HepG2 (cell line): ENCODE data around the gene LZTR1. TPM values are rescaled to one million over a fixed set of nuclear protein-coding genes. Genes with fewer than 3 reads are reported as not detected.

Source experiments
- ATAC-seq: fragments of 200-7000 bp; cut with Tn5 transposase; 3 replicates; pipeline ENCODE4 v1.9.1; 2020; ENCODE audit warnings: mild to moderate bottlenecking, moderate library complexity
- BruUV-seq: library from RNA; stranded (reverse); fragments of 400-500 nt; replicated peaks from 2 replicates; lab custom pipeline; 2021; lab: Mats Ljungman, UMichigan
- CTCF ChIA-PET: fragments of 300-600 bp; formaldehyde crosslinking; extraction: SDS; loops from one replicate; lab custom pipeline; 2021; ENCODE audit warnings: low total read pairs, inconsistent platforms, low intra/inter-chr PET ratio; lab: Yijun Ruan, JAX
- POLR2A ChIA-PET: fragments of 350-600 bp; sonication (Branson Sonifier 250); formaldehyde crosslinking; loops from one replicate; lab custom pipeline; 2020; ENCODE audit warnings: antibody characterized with exemption, inconsistent platforms; lab: Yijun Ruan, JAX
- DNase-seq: peaks from one replicate; pipeline ENCODE4 v3.0.0-alpha.2; 2015; ENCODE audit warnings: low spot score
- FAIRE-seq: peaks from 3 replicates; lab custom pipeline; 2011; peaks lifted over from hg19 to GRCh38; lab: Jason Lieb, UNC
- H2AFZ ChIP-seq: one replicate; pipeline ENCODE4 v1.6.1; 2011; ENCODE audit warnings: low read length, inconsistent platforms
- H3K27ac ChIP-seq: fragments of 300-600 bp; 3 replicates; pipeline ENCODE4 v1.8.0; 2011; ENCODE audit warnings: mixed run types, mild to moderate bottlenecking, mixed read lengths, low read length, inconsistent platforms; ENCODE audit not compliant: insufficient read depth; ENCODE audit errors: extremely low read length
- H3K27me3 ChIP-seq, 2 experiments: fragments of 200-600 bp in 1 of 2; 2 replicates in 1 of 2; 3 replicates in 1 of 2; pipeline versions ENCODE4 v1.6.0 to v1.8.0; 2011; ENCODE audit warnings: low read length in 2 of 2, mild to moderate bottlenecking in 2 of 2, moderate library complexity in 2 of 2, inconsistent platforms in 1 of 2; ENCODE audit not compliant: insufficient read depth in 2 of 2, control insufficient read depth in 1 of 2
- H3K36me3 ChIP-seq, 2 experiments: fragments of 200-600 bp in 1 of 2; replicated peaks in 1 of 2; 2 replicates in 1 of 2; 3 replicates in 1 of 2; pipeline versions ENCODE4 v1.5.1 to v1.8.0; 2011; ENCODE audit warnings: low read length in 2 of 2, inconsistent platforms in 1 of 2; ENCODE audit not compliant: insufficient read depth in 2 of 2, control insufficient read depth in 1 of 2
- H3K4me1 ChIP-seq: 2 replicates; pipeline ENCODE4 v1.5.1; 2012; ENCODE audit warnings: low read length, inconsistent platforms; ENCODE audit not compliant: insufficient read depth
- H3K4me2 ChIP-seq: 2 replicates; pipeline ENCODE4 v1.6.0; 2011; ENCODE audit warnings: low read depth, low read length, inconsistent platforms
- H3K4me3 ChIP-seq, 3 experiments: fragments of 200-600 bp in 1 of 3; sonication (generic), shearing (Covaris generic) in 1 of 3; replicated peaks in 1 of 3; 2 replicates each; pipeline ENCODE4 v1.5.1; 2011 to 2016; ENCODE audit warnings: low read length in 3 of 3, inconsistent platforms in 2 of 3, low read depth in 2 of 3, mild to moderate bottlenecking in 2 of 3, control low read depth in 1 of 3, mixed read lengths in 1 of 3; ENCODE audit not compliant: insufficient read depth in 1 of 3
- H3K79me2 ChIP-seq: one replicate; pipeline ENCODE4 v1.6.1; 2011; ENCODE audit warnings: low read length, inconsistent platforms; ENCODE audit not compliant: insufficient read depth
- H3K9ac ChIP-seq: 2 replicates; pipeline ENCODE4 v1.6.0; 2011; ENCODE audit warnings: mild to moderate bottlenecking, low read depth, low read length, inconsistent platforms; ENCODE audit not compliant: insufficient read depth
- H3K9me3 ChIP-seq: 2 replicates; pipeline ENCODE4 v1.5.1; 2012; ENCODE audit warnings: mild to moderate bottlenecking, low read length
- H4K20me1 ChIP-seq: 2 replicates; pipeline ENCODE4 v1.6.0; 2011; ENCODE audit warnings: inconsistent platforms, mild to moderate bottlenecking, low read length, moderate library complexity; ENCODE audit not compliant: insufficient read depth
- EZH2 ChIP-seq: conservative IDR thresholded peaks from 2 replicates; pipeline ENCODE4 v1.6.1; 2012; ENCODE audit warnings: mild to moderate bottlenecking, low read depth, low read length, moderate library complexity
- GABPB1 ChIP-seq: IDR thresholded peaks from 2 replicates; pipeline ENCODE4 v1.6.1; 2016; ENCODE audit warnings: mild to moderate bottlenecking, missing genetic modification reagents, moderate library complexity, missing compliant biosample characterization
- GATA4 ChIP-seq: sonication (generic); IDR thresholded peaks from 2 replicates; pipeline ENCODE4 v1.6.1; 2016; ENCODE audit warnings: antibody characterized with exemption, low read depth, borderline replicate concordance
- GZF1 ChIP-seq: sonication (generic); formaldehyde crosslinking; IDR thresholded peaks from 2 replicates; pipeline ENCODE4 v1.5.1; 2020; ENCODE audit warnings: mild to moderate bottlenecking, missing genetic modification reagents
- ISX ChIP-seq: sonication (generic); formaldehyde crosslinking; conservative IDR thresholded peaks from 2 replicates; pipeline ENCODE4 v1.5.0; 2020; ENCODE audit warnings: missing genetic modification reagents
- MED1 ChIP-seq: sonication (generic); formaldehyde crosslinking; IDR thresholded peaks from 2 replicates; pipeline ENCODE4 v1.4.0; 2020; ENCODE audit warnings: missing genetic modification reagents
- MIER3 ChIP-seq: IDR thresholded peaks from 2 replicates; pipeline ENCODE4 v1.6.1; 2016; ENCODE audit warnings: missing compliant biosample characterization, borderline replicate concordance
- NFE2 ChIP-seq: sonication (generic); formaldehyde crosslinking; IDR thresholded peaks from 2 replicates; pipeline ENCODE4 v1.4.0; 2020; ENCODE audit warnings: missing genetic modification reagents
- PRDM15 ChIP-seq: sonication (generic); formaldehyde crosslinking; IDR thresholded peaks from 2 replicates; pipeline ENCODE4 v1.4.0; 2020; ENCODE audit warnings: missing genetic modification reagents
- PRPF4 ChIP-seq: fragments of 200-400 bp; formaldehyde crosslinking; IDR thresholded peaks from 2 replicates; pipeline ENCODE4 v1.6.1; 2016; ENCODE audit warnings: low read length, low read depth; ENCODE audit not compliant: poor library complexity, severe bottlenecking
- SKIL ChIP-seq: sonication (generic); formaldehyde crosslinking; IDR thresholded peaks from 2 replicates; pipeline ENCODE4 v1.8.0; 2022; ENCODE audit warnings: missing genetic modification reagents, mild to moderate bottlenecking, moderate library complexity, borderline replicate concordance
- TBX2 ChIP-seq: sonication (generic); formaldehyde crosslinking; IDR thresholded peaks from 2 replicates; pipeline ENCODE4 v1.5.0; 2020; ENCODE audit warnings: missing genetic modification reagents, mild to moderate bottlenecking, borderline replicate concordance
- ZC3H4 ChIP-seq: sonication (generic); formaldehyde crosslinking; IDR thresholded peaks from 2 replicates; pipeline ENCODE4 v1.4.0; 2020; ENCODE audit warnings: missing genetic modification reagents, borderline replicate concordance
- ZNF337 ChIP-seq: sonication (generic); formaldehyde crosslinking; IDR thresholded peaks from 2 replicates; pipeline ENCODE4 v1.5.1; 2020; ENCODE audit warnings: missing genetic modification reagents, low read depth, mild to moderate bottlenecking, borderline replicate concordance
- ZNF558 ChIP-seq: sonication (generic); formaldehyde crosslinking; IDR thresholded peaks from 2 replicates; pipeline ENCODE4 v1.9.0; 2022; ENCODE audit warnings: mild to moderate bottlenecking, missing genetic modification reagents, borderline replicate concordance
- ZNF841 ChIP-seq: sonication (generic); formaldehyde crosslinking; IDR thresholded peaks from 2 replicates; pipeline ENCODE4 v1.8.1; 2023; ENCODE audit warnings: missing genetic modification reagents, borderline replicate concordance
- WGBS: methylation state at CpG from one replicate; pipeline ENCODE4 v1.1.6; 2017; ENCODE audit warnings: low lambda C conversion rate; 5-methylcytosine and 5-hydroxymethylcytosine counted together
- in situ Hi-C: cut with HindIII; loops from 2 replicates; pipeline ENCODE4 v1.10.0; 2017; ENCODE audit warnings: low pct_unique_long_range_greater_than_20kb; ENCODE audit not compliant: extremely low pct_ligation_motif_present
- intact Hi-C: fragments of 100-400 bp; cut with micrococcal nuclease; formaldehyde crosslinking; loops from one replicate; pipeline ENCODE4 v1.10.0; 2022; ENCODE audit not compliant: unreplicated experiment
- polyA plus RNA-seq, 8 experiments: library from polyadenylated mRNA; depleted of rRNA in 3 of 8; stranded (reverse) in 7 of 8; unstranded in 1 of 8; fragments of >200 nt; fragmentation: Illumina TruSeq in 4 of 8; extraction: Trizol in 4 of 8; gene quantifications; 2 replicates each; pipeline versions ENCODE4 v1.2.1 to v1.2.3, GENCODE V29; 2011 to 2016; ENCODE audit warnings: low read depth in 4 of 8, missing spikeins in 1 of 8, mixed read lengths in 1 of 8; ENCODE audit not compliant: insufficient read depth in 1 of 8
- total RNA-seq, 5 experiments: library from RNA; depleted of rRNA; stranded (reverse); fragments of >200 nt; fragmentation: Illumina TruSeq; extraction: Trizol; gene quantifications; 2 replicates each; pipeline ENCODE4 v1.2.3, GENCODE V29; 2016; ENCODE audit warnings: low read depth in 1 of 5

Gene LZTR1
- total and polyA plus RNA-seq, 2 of the 13 experiments (the other 11 are each of a cell fraction or from before 2014, with no cell fraction given): 21.8 to 22.4 TPM

- TF ChIP-seq PRDM15 (CRISPR knock-in tag) (no peak), EZH2 (no peak), ZNF337 (CRISPR knock-in tag) (no peak)
Measured at GRCh38 chr22:20983081-20983771, 1.1 kb downstream of the LZTR1 start (continued).

GRCh38 chr22:20985720-20986119 is 3.6 kb downstream of the LZTR1 start:
- H3K27ac ChIP-seq: no peak overlapping the region
- H3K9ac ChIP-seq: no peak overlapping the region
- in situ Hi-C loops (no loop called here), intact Hi-C loops (no loop called here)
- ChIA-PET CTCF (no interaction called here), POLR2A (no interaction called here)
- no TSS peak for BruUV-seq
- H3K36me3 ChIP-seq: peaks cover 0 to 22% of the 10 kb centered on the region in 2 experiments
- peaks cover 21% of the 10 kb centered on the region for H3K4me1 ChIP-seq
- H3K9me3 ChIP-seq: no peaks in the 10 kb centered on the region
- H3K4me3 ChIP-seq: no peak overlapping the region
- H2AFZ ChIP-seq: no peak overlapping the region
- H3K79me2 ChIP-seq: peaks cover 11% of the 10 kb centered on the region
- H3K27me3 ChIP-seq: no peaks in the 10 kb centered on the region; a peak in 1 of 5 replicates
- DNase-seq: no peak
- no peak for ATAC-seq
- H4K20me1 ChIP-seq: no peaks in the 10 kb centered on the region
- 98% methylated on average over 6 of the region's 7 CpGs for WGBS
- no peak overlapping the region for H3K4me2 ChIP-seq
- FAIRE-seq: no peak
- no peak for TF ChIP-seq MIER3
- TF ChIP-seq MED1 (CRISPR knock-in tag): no peak
- TF ChIP-seq SKIL (CRISPR knock-in tag): no peak
- no peak for TF ChIP-seq NFE2 (CRISPR knock-in tag)
- TF ChIP-seq ZNF841 (CRISPR knock-in tag): no peak
- TF ChIP-seq ISX: no peak
- TF ChIP-seq GZF1 (CRISPR knock-in tag): no peak
- TF ChIP-seq PRPF4: no peak
- TF ChIP-seq ZNF558 (CRISPR knock-in tag): no peak
- no peak for TF ChIP-seq GABPB1 (CRISPR knock-in tag)
- TF ChIP-seq TBX2 (CRISPR knock-in tag): no peak
- no peak for TF ChIP-seq GATA4
- no peak for TF ChIP-seq ZC3H4 (CRISPR knock-in tag)
